BJ (cell line): Measurements from ENCODE around the gene CCDC121. TPM values are rescaled to one million over a fixed set of nuclear protein-coding genes. Genes with fewer than 3 reads are reported as not detected.

ENCODE experiments used
- CTCF ChIA-PET: fragments of 350-600 bp; formaldehyde crosslinking; extraction: SDS; loops from one replicate; lab custom pipeline; 2021; ENCODE audit warnings: antibody characterized with exemption, inconsistent platforms; lab: Yijun Ruan, JAX
- POLR2A ChIA-PET: fragments of 300-600 bp; sonication (Branson Sonifier 250); formaldehyde crosslinking; extraction: SDS; loops from one replicate; lab custom pipeline; 2021; ENCODE audit warnings: antibody characterized with exemption; lab: Charles Lee
- DNase-seq: peaks from one replicate; pipeline ENCODE4 v3.0.0-alpha.2; 2011; ENCODE audit warnings: low read depth
- H3K27me3 ChIP-seq: 2 replicates; pipeline ENCODE4 v1.6.0; 2011; ENCODE audit warnings: low read length; ENCODE audit not compliant: control insufficient read depth, insufficient read depth
- H3K36me3 ChIP-seq: 2 replicates; pipeline ENCODE4 v1.5.1; 2011; ENCODE audit warnings: low read length; ENCODE audit not compliant: control insufficient read depth, insufficient read depth
- H3K4me3 ChIP-seq: 2 replicates; pipeline ENCODE4 v1.5.1; 2011; ENCODE audit warnings: low read depth, mild to moderate bottlenecking, control low read depth, low read length
- polyA plus RNA-seq: library from polyadenylated mRNA; depleted of rRNA; stranded (reverse); fragments of >200 nt; gene quantifications from 2 replicates; pipeline ENCODE4 v1.2.3, GENCODE V29; 2011
- TF ChIP-seq, protein P1 (sequence below): IDR thresholded peaks from 2 replicates; pipeline ENCODE4 v1.5.1; 2011; ENCODE audit warnings: low read depth, mild to moderate bottlenecking, control low read depth, inconsistent platforms, low read length, moderate library complexity; ENCODE audit not compliant: insufficient read depth

The CCDC121 gene
- polyA plus RNA-seq, 1 experiment: 0.58 TPM

DNA sequence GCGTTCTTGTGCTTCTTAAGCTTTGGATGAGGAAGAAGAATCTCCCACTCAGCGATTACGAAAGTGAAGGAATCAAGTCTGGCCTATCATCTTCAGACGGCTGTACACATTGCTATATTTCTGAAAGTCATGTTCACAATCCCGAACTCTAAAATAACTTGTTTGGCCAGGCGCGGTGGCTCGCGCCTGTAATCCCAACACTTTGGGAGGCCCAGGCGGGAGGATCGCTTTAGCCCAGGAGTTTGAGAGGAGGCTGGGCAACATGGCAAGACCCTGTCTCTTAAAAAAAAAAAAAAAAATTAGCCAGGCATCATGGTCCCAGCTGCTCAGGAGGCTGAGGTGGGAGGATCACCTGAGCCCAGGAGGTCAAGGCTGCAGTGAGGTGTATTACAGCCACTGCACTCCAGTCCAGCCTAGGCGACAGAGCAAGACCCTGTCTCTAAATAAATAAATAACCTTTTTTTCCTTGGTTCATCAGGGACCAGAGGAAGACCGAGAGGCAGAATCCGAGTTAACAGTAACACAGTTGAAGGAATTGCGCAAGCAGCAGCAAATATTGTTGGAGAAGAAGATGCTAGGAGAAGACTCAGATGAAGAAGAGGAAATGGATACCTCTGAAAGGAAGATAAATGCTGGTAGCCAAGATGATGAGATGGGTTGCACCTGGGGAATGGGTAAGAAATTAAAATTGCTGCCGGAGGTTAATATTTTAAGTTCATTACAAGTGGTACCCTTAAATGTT is 36.0 kb upstream of the CCDC121 start:
- H3K36me3 ChIP-seq: peaks cover 7% of the 10 kb centered on the region
- POLR2A ChIA-PET: no interaction called here
- CTCF ChIA-PET: interaction anchor here (1.7 kb wide), 1 partner anchor 19 kb away, joined by 13 read pairs; no protein-coding TSS in a partner anchor

DNA sequence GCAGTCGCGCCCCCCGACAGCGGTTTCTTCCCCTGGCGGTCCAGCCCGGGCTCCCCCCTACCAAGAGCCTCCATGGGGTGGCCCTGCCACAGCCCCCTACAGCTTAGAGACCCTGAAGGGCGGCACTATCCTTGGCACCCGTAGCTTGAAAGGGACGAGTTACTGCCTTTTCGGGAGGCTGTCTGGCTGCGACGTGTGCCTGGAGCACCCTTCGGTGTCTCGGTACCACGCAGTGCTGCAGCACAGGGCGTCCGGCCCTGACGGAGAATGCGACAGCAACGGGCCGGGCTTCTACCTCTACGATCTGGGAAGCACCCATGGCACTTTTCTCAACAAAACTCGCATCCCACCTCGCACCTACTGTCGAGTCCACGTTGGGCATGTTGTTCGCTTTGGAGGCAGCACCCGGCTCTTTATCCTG is 35.4 kb upstream of the CCDC121 start:
- Histone ChIP-seq H3K27me3 (no peaks in the 10 kb centered on the region), H3K36me3 (peaks cover 7% of the 10 kb centered on the region), H3K4me3 (peak overlapping the region; percentile 75)
- TF ChIP-seq, protein P1, sequence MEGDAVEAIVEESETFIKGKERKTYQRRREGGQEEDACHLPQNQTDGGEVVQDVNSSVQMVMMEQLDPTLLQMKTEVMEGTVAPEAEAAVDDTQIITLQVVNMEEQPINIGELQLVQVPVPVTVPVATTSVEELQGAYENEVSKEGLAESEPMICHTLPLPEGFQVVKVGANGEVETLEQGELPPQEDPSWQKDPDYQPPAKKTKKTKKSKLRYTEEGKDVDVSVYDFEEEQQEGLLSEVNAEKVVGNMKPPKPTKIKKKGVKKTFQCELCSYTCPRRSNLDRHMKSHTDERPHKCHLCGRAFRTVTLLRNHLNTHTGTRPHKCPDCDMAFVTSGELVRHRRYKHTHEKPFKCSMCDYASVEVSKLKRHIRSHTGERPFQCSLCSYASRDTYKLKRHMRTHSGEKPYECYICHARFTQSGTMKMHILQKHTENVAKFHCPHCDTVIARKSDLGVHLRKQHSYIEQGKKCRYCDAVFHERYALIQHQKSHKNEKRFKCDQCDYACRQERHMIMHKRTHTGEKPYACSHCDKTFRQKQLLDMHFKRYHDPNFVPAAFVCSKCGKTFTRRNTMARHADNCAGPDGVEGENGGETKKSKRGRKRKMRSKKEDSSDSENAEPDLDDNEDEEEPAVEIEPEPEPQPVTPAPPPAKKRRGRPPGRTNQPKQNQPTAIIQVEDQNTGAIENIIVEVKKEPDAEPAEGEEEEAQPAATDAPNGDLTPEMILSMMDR: no peak; the same call in 1 of the 2 replicates
- POLR2A ChIA-PET: no interaction called here
- CTCF ChIA-PET: interaction anchor here (1.7 kb wide), 1 partner anchor 19 kb away, joined by 13 read pairs; no protein-coding TSS in a partner anchor
- DNase-seq: no peak

More for the DNA sequence above, 36.0 kb upstream of the CCDC121 start:
- Histone ChIP-seq H3K4me3 (peak overlapping the region; percentile 75), H3K27me3 (no peaks in the 10 kb centered on the region)
- TF ChIP-seq, protein P1: no peak
- no peak for DNase-seq

DNA sequence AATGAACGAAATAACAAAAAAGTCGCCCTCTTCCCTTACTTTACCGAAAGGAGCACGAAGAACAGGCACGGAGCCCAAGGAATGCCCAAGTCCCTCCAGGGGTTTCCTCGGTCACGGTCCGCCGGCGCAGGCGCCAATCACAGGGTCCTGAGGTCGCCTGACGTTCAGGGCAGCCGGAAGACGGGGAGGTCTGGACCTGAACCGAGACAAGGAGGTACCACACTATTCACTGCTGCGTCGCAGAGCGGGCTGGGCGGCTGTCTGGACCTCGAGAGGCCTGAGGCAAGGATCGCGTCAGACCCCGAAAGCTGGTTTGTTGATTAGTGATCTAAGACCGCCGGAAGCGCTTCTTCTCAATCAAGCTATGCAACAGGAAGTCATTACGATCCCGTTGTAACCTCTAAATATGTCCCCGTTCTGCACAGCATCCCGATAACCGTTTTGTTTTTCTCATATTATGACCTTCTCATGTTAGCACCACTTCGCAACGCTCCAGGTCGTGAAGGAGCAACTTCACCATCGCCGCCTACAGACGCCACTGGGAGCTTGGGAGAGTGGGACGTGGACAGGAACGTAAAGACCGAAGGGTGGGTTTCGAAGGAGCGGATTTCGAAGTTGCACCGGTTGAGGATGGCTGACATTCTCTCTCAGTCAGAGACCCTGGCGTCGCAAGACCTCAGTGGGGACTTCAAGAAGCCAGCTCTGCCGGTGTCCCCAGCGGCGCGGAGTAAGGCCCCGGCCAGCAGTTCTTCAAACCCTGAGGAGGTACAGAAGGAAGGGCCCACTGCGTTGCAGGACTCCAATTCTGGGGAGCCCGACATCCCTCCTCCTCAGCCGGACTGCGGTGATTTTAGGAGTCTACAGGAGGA is 34.7 kb upstream of the CCDC121 start, which contains the start of the genes SLC4A1AP and SUPT7L:
TSS of gene SLC4A1AP (plus strand) at position 605 of the 869 bp plus-strand sequence. CDS start at position 631, 26 bp downstream.
TSS of gene SUPT7L (minus strand) at position 330 of the 869 bp plus-strand sequence. CDS start 1,422 bp downstream, outside the sequence.
- no peaks in the 10 kb centered on the region for H3K27me3 ChIP-seq
- POLR2A ChIA-PET: interaction anchor here (0.7 kb wide), 1 partner anchor 97 kb away, joined by 3 read pairs; no protein-coding TSS in a partner anchor
- TF ChIP-seq, protein P1: no peak
- peaks cover 5% of the 10 kb centered on the region for H3K36me3 ChIP-seq
- CTCF ChIA-PET: interaction anchor here (0.7 to 1.7 kb wide), 3 partner anchors 8 to 254 kb away, joined by 3 to 13 read pairs (median 3); partner anchors contain the start of gene PPM1G
- H3K4me3 ChIP-seq: peak within 1 kb of the TSS; percentile 75
- DNase-seq: peak; percentile 44

DNA sequence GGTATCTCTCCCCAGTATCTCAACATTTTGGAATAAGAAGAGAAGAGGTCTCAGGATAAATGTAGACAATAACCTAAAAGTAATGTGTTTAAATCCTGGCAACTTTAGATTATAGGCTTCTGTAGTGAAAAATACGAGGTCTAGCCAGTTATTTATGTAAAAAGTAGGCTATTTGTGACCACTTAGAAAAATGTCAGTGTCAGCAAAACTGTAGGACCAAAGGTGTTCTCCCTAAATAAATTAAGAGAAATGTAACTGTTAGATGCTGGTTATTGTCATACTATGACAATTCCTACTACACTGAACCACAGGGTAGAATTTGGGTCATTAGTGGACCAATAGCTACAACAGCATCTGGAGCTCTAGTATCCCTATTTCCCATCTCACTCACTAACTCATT is 32.6 kb upstream of the CCDC121 start:
- no peaks in the 10 kb centered on the region for H3K27me3 ChIP-seq
- H3K4me3 ChIP-seq: no peak overlapping the region
- DNase-seq: no peak
- ChIA-PET CTCF (interaction anchor here (1.4 kb wide), 1 partner anchor 23 kb away, joined by 3 read pairs; no protein-coding TSS in a partner anchor), POLR2A (no interaction called here)
- peaks cover 7% of the 10 kb centered on the region for H3K36me3 ChIP-seq
- TF ChIP-seq, protein P1: no peak
